ENCODE data around the gene NACAD. TPM values are rescaled to one million over a fixed set of nuclear protein-coding genes. Genes with fewer than 3 reads are reported as not detected.
A peak's percentile ranks its signal among the peaks of the same experiment; 100 is the strongest.

The NACAD gene
- total and polyA plus RNA-seq, 4 experiments from 2014 or later: not detected

GRCh38 chr7:45044338-45044737 lies 44.4 kb downstream of the NACAD start:
- Histone ChIP-seq H3K27me3 (ENCODE audit: insufficient read depth, low read length) (no peaks in the 10 kb centered on the region), H3K27ac (ENCODE audit: low read depth, low read length) (no peak overlapping the region), H3K4me3 (ENCODE audit: low read length in 2 of 2) (no peak overlapping the region), H3K4me1 (ENCODE audit: insufficient read depth, low read length) (peaks cover 11% of the 10 kb centered on the region), H3K9me3 (ENCODE audit: control insufficient read depth in 1 of 2, low read length in 2 of 2) (no peaks in the 10 kb centered on the region), H3K36me3 (ENCODE audit: insufficient read depth, low read length) (peaks cover 56% of the 10 kb centered on the region)
- ChIA-PET POLR2A (ENCODE audit: partially characterized antibody) (interaction anchor here (0.9 to 1.3 kb wide), 3 partner anchors 45 to 70 kb away, joined by 3 read pairs; partner anchors contain the start of gene MYO1G), CTCF (ENCODE audit: partially characterized antibody) (interaction anchor here (0.9 to 1.4 kb wide), 2 partner anchors 10 to 71 kb away, joined by 3 to 4 read pairs; no protein-coding TSS in a partner anchor)
- Mint-ChIP-seq H3K4me1 (peaks cover 24 to 60% (median 35%) of the 10 kb centered on the region in 4 donors), H3K27ac (peak overlapping the region in 6 of 7 donors; percentile 31 to 75 (median 70)), H3K36me3 (peaks cover 61 to 76% of the 10 kb centered on the region in 2 donors), H3K27me3 (no peaks in the 10 kb centered on the region), H3K9me3 (no peaks in the 10 kb centered on the region), H3K4me3 (no peak overlapping the region)
- intact Hi-C loops (cut with micrococcal nuclease): no loop called here
- no peak for DNase-seq

GRCh38 chr7:45039106-45039505 lies 49.7 kb downstream of the NACAD start:
- peak overlapping the region in 6 of 7 donors; percentile 52 to 86 (median 78) for H3K27ac Mint-ChIP-seq
- H3K27me3 Mint-ChIP-seq: no peaks in the 10 kb centered on the region
- peaks cover 43% of the 10 kb centered on the region for H3K4me1 ChIP-seq (ENCODE audit: insufficient read depth, low read length)
- intact Hi-C loops (cut with micrococcal nuclease): no loop called here
- H3K36me3 Mint-ChIP-seq: peaks cover 66 to 74% of the 10 kb centered on the region in 2 donors
- no peaks in the 10 kb centered on the region for H3K9me3 ChIP-seq (ENCODE audit: control insufficient read depth in 1 of 2, low read length in 2 of 2)
- H3K9me3 Mint-ChIP-seq: no peaks in the 10 kb centered on the region
- DNase-seq: no peak
- peaks cover 38 to 81% (median 50%) of the 10 kb centered on the region in 4 donors for H3K4me1 Mint-ChIP-seq
- CTCF ChIA-PET (ENCODE audit: partially characterized antibody): interaction anchor here (1.7 to 1.8 kb wide), 2 partner anchors 10 to 66 kb away, joined by 5 to 17 read pairs; no protein-coding TSS in a partner anchor
- no peak overlapping the region for H3K4me3 ChIP-seq (ENCODE audit: low read length in 2 of 2)
- H3K36me3 ChIP-seq (ENCODE audit: insufficient read depth, low read length): peaks cover 49% of the 10 kb centered on the region
- H3K27me3 ChIP-seq (ENCODE audit: insufficient read depth, low read length): no peaks in the 10 kb centered on the region
- H3K4me3 Mint-ChIP-seq: no peak overlapping the region
- POLR2A ChIA-PET (ENCODE audit: partially characterized antibody): interaction anchor here (0.8 to 19.7 kb wide), 5 partner anchors 10 to 60 kb away, joined by 3 to 551 read pairs (median 5); partner anchors contain the start of genes CCM2 and MYO1G
- no peak overlapping the region for H3K27ac ChIP-seq (ENCODE audit: low read depth, low read length)

DNA sequence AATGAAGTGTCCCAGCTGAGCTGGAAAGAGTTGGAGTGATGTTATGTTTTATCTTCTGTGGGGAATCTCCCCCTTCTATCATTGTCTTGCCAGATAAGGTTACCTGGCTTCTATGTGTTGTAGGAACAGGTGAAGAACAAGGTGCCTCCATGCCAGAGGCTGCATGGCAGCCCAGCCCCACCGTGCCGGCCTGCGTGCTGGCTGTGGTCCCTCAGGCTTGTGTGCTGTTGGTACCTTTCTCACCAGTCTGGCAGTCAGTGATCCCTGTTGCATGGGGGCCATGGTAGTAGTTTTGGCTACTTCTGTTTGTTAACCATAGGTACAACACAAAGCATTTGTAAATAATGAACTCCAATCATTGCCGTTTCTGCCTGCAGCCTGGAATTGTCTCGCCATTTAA lies 50.9 kb downstream of the NACAD start:
- POLR2A ChIA-PET (ENCODE audit: partially characterized antibody): interaction anchor here (2.7 to 19.7 kb wide), 3 partner anchors 10 to 59 kb away, joined by 25 to 551 read pairs (median 379); partner anchors contain the start of genes CCM2 and MYO1G
- H3K9me3 Mint-ChIP-seq: no peaks in the 10 kb centered on the region

GRCh38 chr7:45036796-45037195 lies 52.0 kb downstream of the NACAD start:
- Mint-ChIP-seq H3K36me3 (peaks cover 55 to 72% of the 10 kb centered on the region in 2 donors), H3K27me3 (no peaks in the 10 kb centered on the region), H3K27ac (peak overlapping the region; percentile 66 to 95 (median 82)), H3K4me3 (peak overlapping the region; percentile 79 to 91 (median 82)), H3K9me3 (no peaks in the 10 kb centered on the region), H3K4me1 (peaks cover 49 to 92% (median 60%) of the 10 kb centered on the region in 4 donors)
- Histone ChIP-seq H3K9me3 (ENCODE audit: control insufficient read depth in 1 of 2, low read length in 2 of 2) (no peaks in the 10 kb centered on the region), H3K36me3 (ENCODE audit: insufficient read depth, low read length) (peaks cover 35% of the 10 kb centered on the region), H3K4me1 (ENCODE audit: insufficient read depth, low read length) (peaks cover 66% of the 10 kb centered on the region), H3K27ac (ENCODE audit: low read depth, low read length) (peak overlapping the region; percentile 46), H3K27me3 (ENCODE audit: insufficient read depth, low read length) (no peaks in the 10 kb centered on the region), H3K4me3 (ENCODE audit: low read length in 2 of 2) (no peak overlapping the region)
- POLR2A ChIA-PET (ENCODE audit: partially characterized antibody): interaction anchor here (0.9 to 19.7 kb wide), 5 partner anchors 9 to 72 kb away, joined by 3 to 551 read pairs (median 25); partner anchors contain the start of genes CCM2 and MYO1G
- no peak for DNase-seq
- intact Hi-C loops (cut with micrococcal nuclease): no loop called here
- CTCF ChIA-PET (ENCODE audit: partially characterized antibody): interaction anchor here (0.9 to 7.9 kb wide), 8 partner anchors 8 to 99 kb away, joined by 3 to 88 read pairs (median 4); no protein-coding TSS in a partner anchor

More for the DNA sequence above, 50.9 kb downstream of the NACAD start:
- Histone ChIP-seq H3K36me3 (ENCODE audit: insufficient read depth, low read length) (peaks cover 44% of the 10 kb centered on the region), H3K9me3 (ENCODE audit: control insufficient read depth in 1 of 2, low read length in 2 of 2) (no peaks in the 10 kb centered on the region), H3K4me1 (ENCODE audit: insufficient read depth, low read length) (peaks cover 55% of the 10 kb centered on the region), H3K4me3 (ENCODE audit: low read length in 2 of 2) (no peak overlapping the region), H3K27me3 (ENCODE audit: insufficient read depth, low read length) (no peaks in the 10 kb centered on the region), H3K27ac (ENCODE audit: low read depth, low read length) (peak overlapping the region; percentile 2)
- peaks cover 58 to 76% of the 10 kb centered on the region in 2 donors for H3K36me3 Mint-ChIP-seq
- peak overlapping the region in 7 of 8 donors; percentile 16 to 91 (median 46) for H3K4me3 Mint-ChIP-seq
- intact Hi-C loops (cut with micrococcal nuclease): no loop called here
- CTCF ChIA-PET (ENCODE audit: partially characterized antibody): interaction anchor here (0.9 to 7.9 kb wide), 3 partner anchors 9 to 64 kb away, joined by 4 to 88 read pairs (median 8); no protein-coding TSS in a partner anchor
- H3K4me1 Mint-ChIP-seq: peaks cover 46 to 88% (median 57%) of the 10 kb centered on the region in 4 donors
- no peaks in the 10 kb centered on the region for H3K27me3 Mint-ChIP-seq
- no peak for DNase-seq
- peak overlapping the region; percentile 66 to 91 (median 83) for H3K27ac Mint-ChIP-seq

GRCh38 chr7:45036317-45036716 lies 52.5 kb downstream of the NACAD start:
- peaks cover 71% of the 10 kb centered on the region for H3K4me1 ChIP-seq (ENCODE audit: insufficient read depth, low read length)
- peaks cover 47 to 91% (median 61%) of the 10 kb centered on the region in 4 donors for H3K4me1 Mint-ChIP-seq
- H3K4me3 Mint-ChIP-seq: peak overlapping the region; percentile 79 to 91 (median 82)
- H3K27ac Mint-ChIP-seq: peak overlapping the region; percentile 66 to 95 (median 87)
- no peaks in the 10 kb centered on the region for H3K27me3 ChIP-seq (ENCODE audit: insufficient read depth, low read length)
- no peaks in the 10 kb centered on the region for H3K9me3 Mint-ChIP-seq
- H3K27me3 Mint-ChIP-seq: no peaks in the 10 kb centered on the region
- intact Hi-C loops (cut with micrococcal nuclease): no loop called here
- H3K27ac ChIP-seq (ENCODE audit: low read depth, low read length): peak overlapping the region; percentile 46
- POLR2A ChIA-PET (ENCODE audit: partially characterized antibody): interaction anchor here (0.9 to 19.7 kb wide), 7 partner anchors 9 to 71 kb away, joined by 3 to 551 read pairs (median 3); partner anchors contain the start of genes CCM2 and MYO1G
- DNase-seq: no peak
- H3K4me3 ChIP-seq (ENCODE audit: low read length in 2 of 2): peak overlapping the region in 1 of 2 donors; percentile 30
- peaks cover 30% of the 10 kb centered on the region for H3K36me3 ChIP-seq (ENCODE audit: insufficient read depth, low read length)
- no peaks in the 10 kb centered on the region for H3K9me3 ChIP-seq (ENCODE audit: control insufficient read depth in 1 of 2, low read length in 2 of 2)
- CTCF ChIA-PET (ENCODE audit: partially characterized antibody): interaction anchor here (0.9 to 7.9 kb wide), 8 partner anchors 9 to 99 kb away, joined by 3 to 88 read pairs (median 4); no protein-coding TSS in a partner anchor
- H3K36me3 Mint-ChIP-seq: peaks cover 53 to 69% of the 10 kb centered on the region in 2 donors

DNA sequence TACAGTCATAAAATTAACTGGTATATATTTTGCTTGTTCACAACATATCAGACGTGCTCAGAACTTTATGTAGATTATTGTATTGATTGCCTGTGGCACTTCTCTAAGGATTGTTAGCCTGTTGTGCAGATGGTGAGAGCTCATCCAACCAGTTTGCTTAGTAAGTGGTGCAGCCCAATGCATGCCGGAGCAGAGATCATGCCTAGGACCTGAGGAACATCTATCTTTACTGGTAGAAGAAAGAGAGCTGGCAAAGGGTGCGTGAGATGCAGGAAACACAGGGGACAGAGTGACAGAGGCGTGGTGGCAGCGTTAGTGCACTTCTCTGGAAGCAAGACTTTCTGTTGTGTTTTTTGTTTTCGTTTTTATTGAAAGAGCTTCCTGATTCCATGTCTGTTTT lies 52.9 kb downstream of the NACAD start:
- no peaks in the 10 kb centered on the region for H3K9me3 Mint-ChIP-seq
- H3K27me3 ChIP-seq (ENCODE audit: insufficient read depth, low read length): no peaks in the 10 kb centered on the region
- POLR2A ChIA-PET (ENCODE audit: partially characterized antibody): interaction anchor here (1.0 to 19.7 kb wide), 6 partner anchors 8 to 57 kb away, joined by 3 to 551 read pairs (median 14); partner anchors contain the start of genes CCM2 and MYO1G
- peak overlapping the region in 1 of 2 donors; percentile 30 for H3K4me3 ChIP-seq (ENCODE audit: low read length in 2 of 2)
- H3K4me3 Mint-ChIP-seq: peak overlapping the region; percentile 79 to 91 (median 82)
- H3K27ac ChIP-seq (ENCODE audit: low read depth, low read length): peak overlapping the region; percentile 46
- H3K36me3 Mint-ChIP-seq: peaks cover 48 to 65% of the 10 kb centered on the region in 2 donors
- H3K9me3 ChIP-seq (ENCODE audit: control insufficient read depth in 1 of 2, low read length in 2 of 2): no peaks in the 10 kb centered on the region
- intact Hi-C loops (cut with micrococcal nuclease): no loop called here
- H3K4me1 Mint-ChIP-seq: peaks cover 47 to 86% (median 59%) of the 10 kb centered on the region in 4 donors
- CTCF ChIA-PET (ENCODE audit: partially characterized antibody): interaction anchor here (0.9 to 7.9 kb wide), 8 partner anchors 8 to 100 kb away, joined by 3 to 88 read pairs (median 4); no protein-coding TSS in a partner anchor
- peaks cover 75% of the 10 kb centered on the region for H3K4me1 ChIP-seq (ENCODE audit: insufficient read depth, low read length)
- peak in 1 of 5 donors; percentile 9 for DNase-seq
- peaks cover 26% of the 10 kb centered on the region for H3K36me3 ChIP-seq (ENCODE audit: insufficient read depth, low read length)
- no peaks in the 10 kb centered on the region for H3K27me3 Mint-ChIP-seq
- peak overlapping the region; percentile 66 to 95 (median 87) for H3K27ac Mint-ChIP-seq

DNA sequence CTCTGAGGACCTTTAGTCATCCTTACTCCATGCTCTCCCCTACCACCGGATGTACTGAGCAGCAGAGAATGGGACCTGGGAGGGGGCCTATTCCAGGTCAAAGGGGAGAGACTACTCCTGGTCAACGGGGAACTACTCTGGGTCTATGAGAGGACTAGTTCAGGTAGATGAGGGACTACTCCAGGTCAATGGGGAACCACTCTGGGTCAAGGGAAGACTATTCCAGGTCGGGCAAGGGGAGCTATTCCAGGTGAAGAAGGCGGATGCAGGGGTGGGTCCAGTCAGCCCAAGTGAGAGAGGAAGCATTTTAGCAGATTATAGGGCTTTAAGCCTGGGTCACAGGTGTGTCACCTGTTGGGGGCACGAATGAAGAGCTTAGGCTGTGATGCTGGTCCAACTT lies 53.4 kb downstream of the NACAD start:
- Mint-ChIP-seq H3K4me3 (peak overlapping the region in 7 of 8 donors; percentile 74 to 91 (median 83)), H3K27me3 (no peaks in the 10 kb centered on the region), H3K9me3 (no peaks in the 10 kb centered on the region), H3K36me3 (peaks cover 43 to 61% of the 10 kb centered on the region in 2 donors), H3K4me1 (peaks cover 48 to 81% (median 60%) of the 10 kb centered on the region in 4 donors), H3K27ac (peak overlapping the region; percentile 24 to 80 (median 76))
- peaks cover 80% of the 10 kb centered on the region for H3K4me1 ChIP-seq (ENCODE audit: insufficient read depth, low read length)
- H3K4me3 ChIP-seq (ENCODE audit: low read length in 2 of 2): no peak overlapping the region
- no peak overlapping the region for H3K27ac ChIP-seq (ENCODE audit: low read depth, low read length)
- CTCF ChIA-PET (ENCODE audit: partially characterized antibody): interaction anchor here (0.9 to 7.9 kb wide), 4 partner anchors 34 to 71 kb away, joined by 3 to 88 read pairs (median 4); no protein-coding TSS in a partner anchor
- no peaks in the 10 kb centered on the region for H3K9me3 ChIP-seq (ENCODE audit: control insufficient read depth in 1 of 2, low read length in 2 of 2)
- DNase-seq: no peak
- no peaks in the 10 kb centered on the region for H3K27me3 ChIP-seq (ENCODE audit: insufficient read depth, low read length)
- POLR2A ChIA-PET (ENCODE audit: partially characterized antibody): interaction anchor here (1.0 to 19.7 kb wide), 5 partner anchors 8 to 57 kb away, joined by 3 to 551 read pairs (median 25); partner anchors contain the start of genes CCM2 and MYO1G
- intact Hi-C loops (cut with micrococcal nuclease): no loop called here
- peaks cover 21% of the 10 kb centered on the region for H3K36me3 ChIP-seq (ENCODE audit: insufficient read depth, low read length)
